GM23338 (cell line): ENCODE results near the gene ITGB2. TPM values are rescaled to one million over a fixed set of nuclear protein-coding genes. Genes with fewer than 3 reads are reported as not detected.

ENCODE experiments used
- ATAC-seq: fragments of 200-7000 bp; cut with Tn5 transposase; 3 replicates; pipeline ENCODE4 v1.9.1; 2020
- DNase-seq: peaks from one replicate; pipeline ENCODE4 v3.0.0-alpha.2; 2015; ENCODE audit warnings: low spot score
- H2AFZ ChIP-seq: fragments of 200-600 bp; sonication (generic); 2 replicates; pipeline ENCODE4 v1.8.0; 2016; ENCODE audit warnings: antibody characterized with exemption, mild to moderate bottlenecking, moderate library complexity
- H3F3A ChIP-seq: fragments of 200-600 bp; sonication (generic); replicated peaks from 2 replicates; pipeline ENCODE4 v1.8.0; 2017; ENCODE audit warnings: antibody characterized with exemption, mixed run types, low read depth
- H3K27ac ChIP-seq: fragments of 200-600 bp; sonication (generic); 2 replicates; pipeline ENCODE4 v1.6.1; 2016; ENCODE audit warnings: low read depth
- H3K27me3 ChIP-seq: fragments of 200-600 bp; sonication (generic); 2 replicates; pipeline ENCODE4 v1.8.0; 2016; ENCODE audit warnings: mild to moderate bottlenecking, mixed run types, moderate library complexity; ENCODE audit not compliant: insufficient read depth
- H3K36me3 ChIP-seq: fragments of 200-600 bp; sonication (generic); 2 replicates; pipeline ENCODE4 v1.8.0; 2016; ENCODE audit warnings: mild to moderate bottlenecking; ENCODE audit not compliant: insufficient read depth
- H3K4me1 ChIP-seq: fragments of 200-600 bp; sonication (generic); 2 replicates; pipeline ENCODE4 v1.8.0; 2016; ENCODE audit warnings: mild to moderate bottlenecking, moderate library complexity; ENCODE audit not compliant: insufficient read depth
- H3K4me2 ChIP-seq: fragments of 200-600 bp; sonication (generic); 2 replicates; pipeline ENCODE4 v1.7.1; 2017; ENCODE audit warnings: mixed run types
- H3K4me3 ChIP-seq: fragments of 200-600 bp; sonication (generic); 2 replicates; pipeline ENCODE4 v1.6.1; 2016; ENCODE audit warnings: mixed run types
- H3K79me2 ChIP-seq: fragments of 200-600 bp; sonication (generic); replicated peaks from 2 replicates; pipeline ENCODE4 v1.8.0; 2017; ENCODE audit warnings: mild to moderate bottlenecking; ENCODE audit not compliant: insufficient read depth
- H3K9me2 ChIP-seq: fragments of 200-600 bp; sonication (generic); 2 replicates; pipeline ENCODE4 v1.8.0; 2017; ENCODE audit not compliant: insufficient read depth
- H4K20me1 ChIP-seq: fragments of 200-600 bp; sonication (generic); replicated peaks from 2 replicates; pipeline ENCODE4 v1.8.0; 2017; ENCODE audit warnings: mild to moderate bottlenecking; ENCODE audit not compliant: insufficient read depth
- H3K27ac Mint-ChIP-seq: 2 replicates; pipeline ENCODE4 v1.8.0; 2020; ENCODE audit warnings: inconsistent platforms, mild to moderate bottlenecking, moderate library complexity, mixed read lengths
- H3K27me3 Mint-ChIP-seq: 3 replicates; pipeline ENCODE4 v1.8.0; 2022; ENCODE audit warnings: low read depth, mild to moderate bottlenecking, moderate library complexity, mixed read lengths, inconsistent platforms; ENCODE audit not compliant: insufficient read depth, poor library complexity
- H3K36me3 Mint-ChIP-seq: 3 replicates; pipeline ENCODE4 v1.8.0; 2021; ENCODE audit warnings: low read depth, mild to moderate bottlenecking, inconsistent platforms, moderate library complexity, mixed read lengths
- H3K4me1 Mint-ChIP-seq: 3 replicates; pipeline ENCODE4 v1.8.0; 2020; ENCODE audit warnings: mild to moderate bottlenecking, inconsistent platforms, mixed read lengths
- H3K4me3 Mint-ChIP-seq: 3 replicates; pipeline ENCODE4 v1.8.0; 2021; ENCODE audit warnings: moderate library complexity, mild to moderate bottlenecking, inconsistent platforms, mixed read lengths
- H3K9me3 Mint-ChIP-seq: 3 replicates; pipeline ENCODE4 v1.8.0; 2020; ENCODE audit warnings: moderate library complexity, mild to moderate bottlenecking, inconsistent platforms, mixed read lengths
- EZH2 ChIP-seq: fragments of 200-600 bp; sonication (generic); IDR thresholded peaks from one replicate; pipeline ENCODE4 v1.8.0; 2017; ENCODE audit warnings: antibody characterized with exemption, mild to moderate bottlenecking, low read depth; ENCODE audit not compliant: unreplicated experiment
- EZH2phosphoT487 ChIP-seq: fragments of 200-600 bp; sonication (generic); IDR thresholded peaks from one replicate; pipeline ENCODE4 v1.8.1; 2018; ENCODE audit warnings: antibody characterized with exemption; ENCODE audit not compliant: unreplicated experiment
- JUNB ChIP-seq: IDR thresholded peaks from one replicate; pipeline ENCODE4 v1.6.1; 2016; ENCODE audit warnings: antibody characterized with exemption; ENCODE audit not compliant: unreplicated experiment
- NANOG ChIP-seq: IDR thresholded peaks from 2 replicates; pipeline ENCODE4 v1.6.1; 2016; ENCODE audit warnings: antibody characterized with exemption, borderline replicate concordance
- POLR2AphosphoS5 ChIP-seq: IDR thresholded peaks from 2 replicates; pipeline ENCODE4 v1.6.1; 2016; ENCODE audit warnings: antibody characterized with exemption, low read depth
- REST ChIP-seq: IDR thresholded peaks from one replicate; pipeline ENCODE4 v1.6.1; 2018; ENCODE audit warnings: antibody characterized with exemption; ENCODE audit not compliant: unreplicated experiment
- STAT1 ChIP-seq: IDR thresholded peaks from one replicate; pipeline ENCODE4 v1.6.1; 2016; ENCODE audit warnings: antibody characterized with exemption; ENCODE audit not compliant: unreplicated experiment
- ZNF114 ChIP-seq: fragments of 250-450 bp; sonication (Bioruptor Pico); IDR thresholded peaks from 2 replicates; pipeline ENCODE4 v1.5.0; 2020; ENCODE audit warnings: mild to moderate bottlenecking, moderate library complexity
- ZNF331 ChIP-seq: fragments of 250-450 bp; sonication (Bioruptor Pico); IDR thresholded peaks from 2 replicates; pipeline ENCODE4 v1.5.0; 2020; ENCODE audit warnings: low read depth, mild to moderate bottlenecking, moderate library complexity
- polyA plus RNA-seq: library from polyadenylated mRNA; unstranded; fragments of >200 nt; fragmentation: Nextera tagmentation; extraction: Ambion mirVana; gene quantifications from 2 replicates; pipeline ENCODE4 v1.2.1, GENCODE V29; 2016
- total RNA-seq: library from RNA; depleted of rRNA; stranded (reverse); fragments of >200 nt; shearing (Covaris generic); gene quantifications from 2 replicates; pipeline ENCODE4 v1.2.3, GENCODE V29; 2014
- TF ChIP-seq, protein P1 (sequence below), 2 experiments: fragments of 200-600 bp in 1 of 2; sonication (generic) in 1 of 2; conservative IDR thresholded peaks; 2 replicates each; pipeline versions ENCODE4 v1.5.1 to v1.6.1; 2016 to 2017; ENCODE audit warnings: antibody characterized with exemption in 2 of 2, low read depth in 2 of 2, mild to moderate bottlenecking in 2 of 2, moderate library complexity in 1 of 2
- TF ChIP-seq, protein P2 (sequence below): IDR thresholded peaks from 2 replicates; pipeline ENCODE4 v1.6.1; 2016; ENCODE audit warnings: antibody characterized with exemption

The ITGB2 gene
- total and polyA plus RNA-seq, 2 experiments from 2014 or later: 0.44 to 0.63 TPM

GRCh38 chr21:44960141-44961092, 39.7 kb upstream of the ITGB2 start:
- H3K79me2 ChIP-seq: peaks cover 83% of the 10 kb centered on the region
- no peak overlapping the region for H3K27ac Mint-ChIP-seq
- H3K4me3 Mint-ChIP-seq: no peak overlapping the region
- no peak for ATAC-seq
- H3K4me1 ChIP-seq: no peaks in the 10 kb centered on the region
- no peak overlapping the region for H3K4me3 ChIP-seq
- H3K27me3 Mint-ChIP-seq: peaks cover 2% of the 10 kb centered on the region
- no peak overlapping the region for H3K27ac ChIP-seq
- no peaks in the 10 kb centered on the region for H3K9me2 ChIP-seq
- peaks cover 44% of the 10 kb centered on the region for H3K36me3 Mint-ChIP-seq
- H3K36me3 ChIP-seq: peaks cover 13% of the 10 kb centered on the region
- H3F3A ChIP-seq: no peaks in the 10 kb centered on the region
- TF ChIP-seq STAT1 (no peak), REST (no peak)
- no peak overlapping the region for H3K4me2 ChIP-seq
- H2AFZ ChIP-seq: no peak overlapping the region
- no peak for DNase-seq
- H3K27me3 ChIP-seq: no peaks in the 10 kb centered on the region
- peaks cover 33% of the 10 kb centered on the region for H4K20me1 ChIP-seq
- peaks cover 9% of the 10 kb centered on the region for H3K4me1 Mint-ChIP-seq
- no peaks in the 10 kb centered on the region for H3K9me3 Mint-ChIP-seq

DNA sequence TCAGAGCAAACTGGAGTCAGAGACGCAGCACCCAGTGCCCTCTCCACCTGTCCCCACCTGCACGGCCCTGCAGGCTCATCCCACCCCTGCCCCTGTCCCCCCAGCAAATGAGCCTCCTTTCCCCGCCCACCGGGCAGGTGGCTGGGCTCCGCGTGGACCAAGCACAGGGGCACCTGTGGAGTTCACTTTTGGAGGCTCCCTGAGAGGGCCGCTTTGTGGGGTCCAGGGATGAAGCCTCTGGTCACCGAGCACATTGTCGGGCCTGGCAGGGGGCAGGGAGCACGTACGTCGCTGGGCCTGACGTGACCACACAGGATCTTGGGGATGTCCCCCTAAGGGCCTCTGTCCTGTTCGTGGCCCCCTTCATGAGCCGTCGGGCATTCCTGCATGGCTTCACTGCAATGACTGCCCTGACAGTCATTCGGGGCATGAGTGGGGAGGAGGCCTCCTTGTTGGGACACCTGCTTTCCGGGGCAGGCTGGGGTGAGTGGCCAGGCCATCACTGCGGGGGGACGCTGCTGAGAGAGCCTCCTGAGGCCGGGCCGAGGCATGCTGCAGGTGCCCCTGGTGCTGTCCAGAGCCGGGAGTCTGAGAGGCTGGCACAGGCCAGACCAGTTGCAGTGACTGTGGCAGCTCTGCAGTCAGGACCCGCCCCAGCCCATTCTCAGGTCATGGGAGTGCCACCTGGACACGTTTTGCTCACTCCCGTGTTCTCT, 38.8 kb upstream of the ITGB2 start:
- Mint-ChIP-seq H3K9me3 (no peaks in the 10 kb centered on the region), H3K27ac (no peak overlapping the region), H3K36me3 (peaks cover 40% of the 10 kb centered on the region), H3K27me3 (peaks cover 6% of the 10 kb centered on the region), H3K4me3 (no peak overlapping the region), H3K4me1 (peaks cover 4% of the 10 kb centered on the region)
- no peaks in the 10 kb centered on the region for H3F3A ChIP-seq
- H2AFZ ChIP-seq: no peak overlapping the region
- H3K9me2 ChIP-seq: no peaks in the 10 kb centered on the region
- no peak for ATAC-seq
- no peak overlapping the region for H3K4me2 ChIP-seq
- no peaks in the 10 kb centered on the region for H3K27me3 ChIP-seq
- no peak overlapping the region for H3K4me3 ChIP-seq
- DNase-seq: no peak
- peaks cover 83% of the 10 kb centered on the region for H3K79me2 ChIP-seq
- peaks cover 13% of the 10 kb centered on the region for H3K36me3 ChIP-seq
- no peaks in the 10 kb centered on the region for H3K4me1 ChIP-seq
- H3K27ac ChIP-seq: no peak overlapping the region
- H4K20me1 ChIP-seq: peaks cover 37% of the 10 kb centered on the region
- no peak for TF ChIP-seq JUNB
- TF ChIP-seq NANOG: no peak
- TF ChIP-seq, protein P1, sequence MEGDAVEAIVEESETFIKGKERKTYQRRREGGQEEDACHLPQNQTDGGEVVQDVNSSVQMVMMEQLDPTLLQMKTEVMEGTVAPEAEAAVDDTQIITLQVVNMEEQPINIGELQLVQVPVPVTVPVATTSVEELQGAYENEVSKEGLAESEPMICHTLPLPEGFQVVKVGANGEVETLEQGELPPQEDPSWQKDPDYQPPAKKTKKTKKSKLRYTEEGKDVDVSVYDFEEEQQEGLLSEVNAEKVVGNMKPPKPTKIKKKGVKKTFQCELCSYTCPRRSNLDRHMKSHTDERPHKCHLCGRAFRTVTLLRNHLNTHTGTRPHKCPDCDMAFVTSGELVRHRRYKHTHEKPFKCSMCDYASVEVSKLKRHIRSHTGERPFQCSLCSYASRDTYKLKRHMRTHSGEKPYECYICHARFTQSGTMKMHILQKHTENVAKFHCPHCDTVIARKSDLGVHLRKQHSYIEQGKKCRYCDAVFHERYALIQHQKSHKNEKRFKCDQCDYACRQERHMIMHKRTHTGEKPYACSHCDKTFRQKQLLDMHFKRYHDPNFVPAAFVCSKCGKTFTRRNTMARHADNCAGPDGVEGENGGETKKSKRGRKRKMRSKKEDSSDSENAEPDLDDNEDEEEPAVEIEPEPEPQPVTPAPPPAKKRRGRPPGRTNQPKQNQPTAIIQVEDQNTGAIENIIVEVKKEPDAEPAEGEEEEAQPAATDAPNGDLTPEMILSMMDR (conservative IDR thresholded peaks at IDR 0.05; ENCODE audit: low read depth in 2 of 2): no peak
- TF ChIP-seq EZH2: no peak
- TF ChIP-seq ZNF114: no peak
- TF ChIP-seq EZH2phosphoT487: no peak
- TF ChIP-seq, protein P2, sequence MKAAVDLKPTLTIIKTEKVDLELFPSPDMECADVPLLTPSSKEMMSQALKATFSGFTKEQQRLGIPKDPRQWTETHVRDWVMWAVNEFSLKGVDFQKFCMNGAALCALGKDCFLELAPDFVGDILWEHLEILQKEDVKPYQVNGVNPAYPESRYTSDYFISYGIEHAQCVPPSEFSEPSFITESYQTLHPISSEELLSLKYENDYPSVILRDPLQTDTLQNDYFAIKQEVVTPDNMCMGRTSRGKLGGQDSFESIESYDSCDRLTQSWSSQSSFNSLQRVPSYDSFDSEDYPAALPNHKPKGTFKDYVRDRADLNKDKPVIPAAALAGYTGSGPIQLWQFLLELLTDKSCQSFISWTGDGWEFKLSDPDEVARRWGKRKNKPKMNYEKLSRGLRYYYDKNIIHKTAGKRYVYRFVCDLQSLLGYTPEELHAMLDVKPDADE: no peak
- no peak for TF ChIP-seq ZNF331 (CRISPR knock-in tag)
- no peak for TF ChIP-seq POLR2AphosphoS5
- no peak for TF ChIP-seq REST
